ENCODE data around the gene DEFB114.

DEFB114 gene

GRCh38 chr6:49935387-49935786 lies 28.6 kb downstream of the DEFB114 start:
- DNase-seq (ENCODE audit: low read depth in 2 of 2), result no peak

- no peak for DNase-seq (ENCODE audit: low read depth in 2 of 2)
Measured at GRCh38 chr6:49934770-49935169, 29.2 kb downstream of the DEFB114 start.

- DNase-seq (ENCODE audit: low read depth in 2 of 2), result no peak
Measured at GRCh38 chr6:49933526-49933925, 30.4 kb downstream of the DEFB114 start.

GRCh38 chr6:49929340-49929739 lies 34.6 kb downstream of the DEFB114 start:
- no peak for DNase-seq (ENCODE audit: low read depth in 2 of 2)

GRCh38 chr6:49923826-49924225 lies 40.1 kb downstream of the DEFB114 start:
- DNase-seq (ENCODE audit: low read depth in 2 of 2), result no peak

GRCh38 chr6:49919935-49920644 lies 43.9 kb downstream of the DEFB114 start:
- no peak for DNase-seq (ENCODE audit: low read depth in 2 of 2)

GRCh38 chr6:49919261-49919660 lies 44.7 kb downstream of the DEFB114 start:
- DNase-seq (ENCODE audit: low read depth in 2 of 2), result no peak

- no peak for DNase-seq (ENCODE audit: low read depth in 2 of 2)
Measured at GRCh38 chr6:49918787-49919186, 45.2 kb downstream of the DEFB114 start.

GRCh38 chr6:49915035-49915434 lies 48.9 kb downstream of the DEFB114 start:
- no peak for DNase-seq (ENCODE audit: low read depth in 2 of 2)

- no peak for DNase-seq (ENCODE audit: low read depth in 2 of 2)
Measured at GRCh38 chr6:49913636-49914375, 50.2 kb downstream of the DEFB114 start.

GRCh38 chr6:49912196-49912595 lies 51.8 kb downstream of the DEFB114 start:
- DNase-seq (ENCODE audit: low read depth in 2 of 2), result no peak

- no peak for DNase-seq (ENCODE audit: low read depth in 2 of 2)
Measured at GRCh38 chr6:49911252-49911651, 52.7 kb downstream of the DEFB114 start.

Measured in stimulated activated CD8-positive, alpha-beta memory T cell treated with anti-CD3 and anti-CD28 coated beads, Interleukin-15, amount 100 ng/mL, for 4 hours (primary cell).